Tibial artery (tissue), 4 donors: Measurements from ENCODE around the gene SAXO1.

Experiments used
- DNase-seq, 2 donors: peaks; one replicate each; pipeline ENCODE4 v3.0.0-alpha.2; 2019
- H3K27ac ChIP-seq, 2 donors: fragments of 200-600 bp; sonication (generic) in 1 of 2; 1 replicate in 1 of 2; 2 replicates in 1 of 2; pipeline ENCODE4 v1.5.1; 2018 to 2019; ENCODE audit warnings: mild to moderate bottlenecking in 1 of 2
- H3K27me3 ChIP-seq, 2 donors: fragments of 200-600 bp; sonication (generic) in 1 of 2; one replicate each; pipeline versions ENCODE4 v1.5.1 to v1.6.0; 2016 to 2019
- H3K36me3 ChIP-seq, 3 donors: fragments of 200-600 bp; sonication (generic) in 2 of 3; one replicate each; pipeline ENCODE4 v1.5.1; 2016 to 2019; ENCODE audit warnings: mild to moderate bottlenecking in 2 of 3
- H3K4me1 ChIP-seq, 4 donors: fragments of 200-600 bp; sonication (generic) in 2 of 4; 1 replicate in 3 of 4; 2 replicates in 1 of 4; pipeline ENCODE4 v1.5.1; 2016 to 2019
- H3K4me3 ChIP-seq, 2 donors: fragments of 200-600 bp; sonication (generic) in 1 of 2; 1 replicate in 1 of 2; 2 replicates in 1 of 2; pipeline ENCODE4 v1.5.1; 2018 to 2019; ENCODE audit warnings: mild to moderate bottlenecking in 2 of 2
- H3K9me3 ChIP-seq, 3 donors: fragments of 200-600 bp; sonication (generic) in 1 of 3; one replicate each; pipeline ENCODE4 v1.5.1; 2016 to 2019
- intact Hi-C: fragments of 100-400 bp; cut with DNase I; formaldehyde crosslinking; loops from one replicate; pipeline ENCODE4 v1.15.0; 2023; ENCODE audit warnings: low total_unique reads
- TF ChIP-seq, protein P1 (sequence below), 2 experiments: fragments of 200-600 bp in 1 of 2; fragments of 450-650 bp in 1 of 2; IDR thresholded peaks; one replicate each; pipeline ENCODE4 v1.5.1; 2017 to 2019; ENCODE audit warnings: antibody characterized with exemption in 2 of 2, mild to moderate bottlenecking in 1 of 2, moderate library complexity in 1 of 2

Gene SAXO1

DNA sequence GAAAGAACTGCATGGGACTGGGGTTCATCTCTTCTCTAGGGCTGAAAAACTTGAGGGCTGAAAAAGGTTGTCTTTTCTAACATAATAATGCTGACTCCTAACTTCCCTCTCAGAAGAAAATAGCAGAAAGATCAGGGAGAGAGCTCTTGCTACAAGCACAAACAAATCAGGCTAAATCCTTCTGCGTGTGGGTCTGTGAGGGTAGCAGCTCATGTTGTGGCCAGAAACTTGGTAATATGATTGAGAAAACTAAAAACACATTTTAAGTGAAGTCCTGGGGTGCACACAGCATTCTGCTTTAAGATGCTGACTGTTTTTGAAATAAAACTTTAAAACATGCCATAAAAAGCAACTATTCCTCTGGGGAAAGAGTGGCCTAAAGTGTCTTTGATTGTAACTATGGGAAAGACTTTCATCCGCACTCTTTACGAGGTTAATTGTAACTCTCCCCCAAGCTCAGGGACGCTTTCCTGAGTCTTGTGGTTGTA lies 56.7 kb downstream of the SAXO1 start:
- Histone ChIP-seq H3K4me3 (peak overlapping the region; percentile 17 to 24), H3K36me3 (no peaks in the 10 kb centered on the region), H3K9me3 (no peaks in the 10 kb centered on the region), H3K27me3 (no peaks in the 10 kb centered on the region), H3K4me1 (peaks cover 0 to 33% (median 4%) of the 10 kb centered on the region in 4 donors), H3K27ac (peak overlapping the region in 1 of 2 donors; percentile 33)
- TF ChIP-seq, protein P1, sequence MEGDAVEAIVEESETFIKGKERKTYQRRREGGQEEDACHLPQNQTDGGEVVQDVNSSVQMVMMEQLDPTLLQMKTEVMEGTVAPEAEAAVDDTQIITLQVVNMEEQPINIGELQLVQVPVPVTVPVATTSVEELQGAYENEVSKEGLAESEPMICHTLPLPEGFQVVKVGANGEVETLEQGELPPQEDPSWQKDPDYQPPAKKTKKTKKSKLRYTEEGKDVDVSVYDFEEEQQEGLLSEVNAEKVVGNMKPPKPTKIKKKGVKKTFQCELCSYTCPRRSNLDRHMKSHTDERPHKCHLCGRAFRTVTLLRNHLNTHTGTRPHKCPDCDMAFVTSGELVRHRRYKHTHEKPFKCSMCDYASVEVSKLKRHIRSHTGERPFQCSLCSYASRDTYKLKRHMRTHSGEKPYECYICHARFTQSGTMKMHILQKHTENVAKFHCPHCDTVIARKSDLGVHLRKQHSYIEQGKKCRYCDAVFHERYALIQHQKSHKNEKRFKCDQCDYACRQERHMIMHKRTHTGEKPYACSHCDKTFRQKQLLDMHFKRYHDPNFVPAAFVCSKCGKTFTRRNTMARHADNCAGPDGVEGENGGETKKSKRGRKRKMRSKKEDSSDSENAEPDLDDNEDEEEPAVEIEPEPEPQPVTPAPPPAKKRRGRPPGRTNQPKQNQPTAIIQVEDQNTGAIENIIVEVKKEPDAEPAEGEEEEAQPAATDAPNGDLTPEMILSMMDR (IDR thresholded peaks at IDR 0.05) = no peak
- intact Hi-C loops = no loop called here
- DNase-seq = no peak

DNA sequence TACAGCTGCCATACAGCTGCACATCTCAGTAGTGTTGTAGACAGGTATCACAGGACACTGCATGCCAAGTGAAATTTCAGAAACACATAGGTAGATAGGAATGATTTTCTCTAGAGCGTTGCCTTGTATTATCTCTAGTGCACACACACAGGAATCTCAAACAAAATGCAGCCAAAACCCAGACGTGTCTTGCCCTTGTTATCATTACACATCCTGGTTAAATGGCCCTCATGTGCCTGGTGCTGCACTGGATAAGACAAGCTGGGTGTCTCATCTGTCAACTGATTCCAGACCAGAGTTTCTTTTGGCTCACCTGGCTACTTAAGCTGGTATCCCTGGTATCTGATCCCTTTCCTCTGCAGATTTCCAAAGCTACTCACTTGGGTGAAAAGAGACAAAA lies 59.7 kb downstream of the SAXO1 start:
- DNase-seq = no peak
- Histone ChIP-seq H3K9me3 (no peaks in the 10 kb centered on the region), H3K4me1 (peaks cover 0 to 13% (median 0%) of the 10 kb centered on the region in 4 donors), H3K27me3 (no peaks in the 10 kb centered on the region), H3K27ac (no peak overlapping the region), H3K36me3 (no peaks in the 10 kb centered on the region), H3K4me3 (no peak overlapping the region)
- intact Hi-C loops = no loop called here
- TF ChIP-seq, protein P1 (IDR thresholded peaks at IDR 0.05) = no peak

DNA sequence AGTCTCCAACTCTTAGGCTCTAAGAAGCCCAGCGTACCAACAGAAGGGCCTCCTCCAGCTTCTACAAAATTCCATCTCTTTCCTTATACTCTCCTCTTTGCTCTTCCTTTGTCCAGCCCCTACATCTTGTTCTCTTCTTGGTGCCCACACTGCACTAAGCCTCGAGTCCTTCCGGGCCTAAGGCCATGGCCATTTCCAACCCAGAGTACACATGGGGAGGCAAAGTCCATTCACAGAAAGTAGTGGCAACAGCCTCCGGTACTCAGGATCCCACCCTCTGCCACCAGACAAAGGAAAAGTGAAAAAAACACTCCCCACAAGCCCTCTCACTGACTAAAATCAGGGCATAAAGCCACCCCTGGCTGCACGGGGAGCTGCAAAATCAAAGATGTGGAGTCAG lies 60.3 kb downstream of the SAXO1 start:
- TF ChIP-seq, protein P1 (IDR thresholded peaks at IDR 0.05) = no peak
- intact Hi-C loops = no loop called here
- no peak for DNase-seq
- H3K9me3 ChIP-seq = no peaks in the 10 kb centered on the region
- H3K4me1 ChIP-seq = peaks cover 0 to 13% (median 0%) of the 10 kb centered on the region in 4 donors
- H3K27me3 ChIP-seq = no peaks in the 10 kb centered on the region
- H3K27ac ChIP-seq = no peak overlapping the region
- H3K4me3 ChIP-seq = no peak overlapping the region
- no peaks in the 10 kb centered on the region for H3K36me3 ChIP-seq

DNA sequence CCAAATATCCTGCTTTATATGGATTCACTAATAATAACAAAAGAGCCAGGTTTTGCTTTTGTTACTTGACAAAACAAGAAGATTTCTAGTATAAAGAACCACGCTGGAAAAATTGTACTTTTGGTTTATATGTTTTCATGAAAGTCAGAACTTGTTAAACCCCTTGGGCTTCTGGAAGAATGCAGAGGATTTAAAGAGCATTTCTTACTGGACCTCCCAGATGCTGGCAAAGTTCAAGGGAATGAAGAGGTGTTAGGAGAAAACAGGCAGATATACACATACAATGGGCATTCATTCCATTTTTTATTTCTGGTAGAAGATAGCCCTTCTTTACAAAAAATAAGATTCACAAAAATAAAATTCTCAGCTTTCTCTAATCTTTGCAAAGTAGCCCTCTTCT lies 61.1 kb downstream of the SAXO1 start:
- intact Hi-C loops = no loop called here
- Histone ChIP-seq H3K9me3 (no peaks in the 10 kb centered on the region), H3K27ac (no peak overlapping the region), H3K4me1 (peaks cover 0 to 13% (median 0%) of the 10 kb centered on the region in 4 donors), H3K4me3 (no peak overlapping the region), H3K27me3 (no peaks in the 10 kb centered on the region), H3K36me3 (no peaks in the 10 kb centered on the region)
- TF ChIP-seq, protein P1 (IDR thresholded peaks at IDR 0.05) = no peak
- no peak for DNase-seq

DNA sequence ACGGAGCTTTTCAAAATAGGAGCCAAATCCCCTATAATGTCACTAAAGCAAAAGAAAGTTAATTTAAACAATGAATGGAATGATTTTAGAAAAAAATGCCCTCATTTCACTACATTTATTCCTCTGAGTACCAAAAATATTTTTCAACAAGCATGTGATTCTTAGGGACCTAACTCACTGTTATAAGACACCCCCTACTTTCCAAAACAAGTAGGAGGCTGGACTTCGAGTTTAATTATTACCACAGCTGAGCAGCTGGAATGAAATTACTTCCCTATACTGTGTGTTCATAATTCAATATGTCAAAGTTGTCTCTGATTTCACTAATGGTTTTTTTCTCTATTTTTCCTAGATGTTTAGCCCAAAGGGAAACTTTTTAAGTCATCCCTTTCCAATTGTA lies 61.6 kb downstream of the SAXO1 start:
- no peak overlapping the region for H3K27ac ChIP-seq
- intact Hi-C loops = no loop called here
- H3K36me3 ChIP-seq = no peaks in the 10 kb centered on the region
- H3K27me3 ChIP-seq = no peaks in the 10 kb centered on the region
- no peak for DNase-seq
- H3K9me3 ChIP-seq = no peaks in the 10 kb centered on the region
- H3K4me3 ChIP-seq = no peak overlapping the region
- H3K4me1 ChIP-seq = peaks cover 0 to 8% (median 0%) of the 10 kb centered on the region in 4 donors
- TF ChIP-seq, protein P1 (IDR thresholded peaks at IDR 0.05) = no peak

DNA sequence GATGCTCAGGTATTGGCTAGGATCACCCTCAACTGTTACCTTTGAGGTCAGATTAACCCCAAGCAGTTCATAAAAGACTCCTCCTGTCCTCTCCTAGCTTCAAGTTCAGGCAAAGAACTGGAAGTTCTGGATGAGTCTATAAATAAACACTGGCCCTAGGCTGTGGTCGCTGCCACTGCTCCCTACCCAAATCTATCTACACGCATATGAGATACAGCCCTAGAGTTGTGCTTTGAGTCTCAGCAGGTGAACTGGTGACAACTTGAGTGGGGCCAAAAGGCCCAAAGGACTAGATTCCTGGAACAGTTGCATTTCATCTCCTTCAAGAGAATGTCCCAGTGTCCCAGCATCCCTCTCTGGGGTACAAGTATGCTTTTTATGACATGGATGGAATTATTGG lies 62.6 kb downstream of the SAXO1 start:
- TF ChIP-seq, protein P1 (IDR thresholded peaks at IDR 0.05) = no peak
- no peak for DNase-seq
- Histone ChIP-seq H3K4me3 (no peak overlapping the region), H3K4me1 (no peaks in the 10 kb centered on the region), H3K36me3 (no peaks in the 10 kb centered on the region), H3K9me3 (no peaks in the 10 kb centered on the region), H3K27me3 (no peaks in the 10 kb centered on the region), H3K27ac (no peak overlapping the region)
- intact Hi-C loops = no loop called here
